Right hindlimb (tissue), 1 donor: ENCODE data around the gene SORCS2.
A peak's percentile ranks its signal among the peaks of the same experiment; 100 is the strongest.

ENCODE experiments used
- DNase-seq: peaks from one replicate; pipeline ENCODE4 v3.0.0-alpha.2; 2018

SORCS2 gene

GRCh38 chr4:7187168-7187535 is 5.2 kb upstream of the SORCS2 start:
- DNase-seq: peak; percentile 6

- peak; percentile 6 for DNase-seq
These were observed 4.6 kb upstream of the SORCS2 start for GRCh38 chr4:7187691-7188090.

GRCh38 chr4:7189066-7189465 is 3.3 kb upstream of the SORCS2 start:
- DNase-seq: peak; percentile 17

- DNase-seq: peak; percentile 9
These were observed 2.7 kb upstream of the SORCS2 start for GRCh38 chr4:7189475-7190277.

- no peak for DNase-seq
These were observed 2.1 kb upstream of the SORCS2 start for GRCh38 chr4:7190278-7190594.

- peak; percentile 72 for DNase-seq
These were observed 1.4 kb upstream of the SORCS2 start for GRCh38 chr4:7190691-7191545.

- DNase-seq: peak; percentile 38
These were observed 639 bp upstream of the SORCS2 start for GRCh38 chr4:7191546-7192251.

GRCh38 chr4:7193030-7193958 is 956 bp downstream of the SORCS2 start:
- DNase-seq: peak; percentile 59

GRCh38 chr4:7194251-7195140 is 2.2 kb downstream of the SORCS2 start:
- DNase-seq: peak; percentile 39

- DNase-seq: no peak
These were observed 2.8 kb downstream of the SORCS2 start for GRCh38 chr4:7195141-7195515.

- peak; percentile 47 for DNase-seq
These were observed 3.4 kb downstream of the SORCS2 start for GRCh38 chr4:7195546-7196287.

- DNase-seq: peak; percentile 22
These were observed 3.9 kb downstream of the SORCS2 start for GRCh38 chr4:7196288-7196651.

- peak; percentile 5 for DNase-seq
These were observed 4.4 kb downstream of the SORCS2 start for GRCh38 chr4:7196736-7197135.

- DNase-seq: no peak
These were observed 5.6 kb downstream of the SORCS2 start for GRCh38 chr4:7197910-7198309.

- peak; percentile 14 for DNase-seq
These were observed 6.2 kb downstream of the SORCS2 start for GRCh38 chr4:7198440-7199128.

- peak; percentile 35 for DNase-seq
These were observed 6.9 kb downstream of the SORCS2 start for GRCh38 chr4:7199129-7199725.

GRCh38 chr4:7199771-7200441 is 7.6 kb downstream of the SORCS2 start:
- DNase-seq: peak; percentile 14

- peak; percentile 17 for DNase-seq
These were observed 8.5 kb downstream of the SORCS2 start for GRCh38 chr4:7200801-7201200.
